H1 (cell line): ENCODE results near the gene TMPO. TPM values are rescaled to one million over a fixed set of nuclear protein-coding genes. Genes with fewer than 3 reads are reported as not detected.

ENCODE experiments used
- ATF3 ChIP-seq: IDR thresholded peaks from 2 replicates; pipeline ENCODE4 v1.6.1; 2011; ENCODE audit warnings: low read depth, mild to moderate bottlenecking, low read length; ENCODE audit not compliant: insufficient read depth
- CBX5 ChIP-seq: fragments of 300-800, 300-1000 bp; sonication (generic); IDR thresholded peaks from 2 replicates; pipeline ENCODE4 v1.7.1; 2016; ENCODE audit warnings: antibody characterized with exemption, low read length, low read depth
- EP300 ChIP-seq, 2 experiments: IDR thresholded peaks; 1 replicate in 1 of 2; 2 replicates in 1 of 2; pipeline ENCODE4 v1.6.1; 2011 to 2012; ENCODE audit warnings: low read depth in 2 of 2, low read length in 2 of 2, mild to moderate bottlenecking in 2 of 2, borderline replicate concordance in 1 of 2, inconsistent platforms in 1 of 2, moderate library complexity in 1 of 2
- HDAC6 ChIP-seq: IDR thresholded peaks from one replicate; pipeline ENCODE4 v1.7.1; 2012; ENCODE audit warnings: low read depth, mild to moderate bottlenecking, inconsistent platforms, low read length, moderate library complexity
- JUND ChIP-seq: IDR thresholded peaks from 2 replicates; pipeline ENCODE4 v1.6.1; 2011; ENCODE audit warnings: mild to moderate bottlenecking, improper control_type of control experiment, low read length
- KDM4A ChIP-seq: IDR thresholded peaks from one replicate; pipeline ENCODE4 v1.7.1; 2012; ENCODE audit warnings: low read depth, mild to moderate bottlenecking, moderate library complexity, low read length, inconsistent platforms; ENCODE audit not compliant: severe bottlenecking
- MAFK ChIP-seq: IDR thresholded peaks from 2 replicates; pipeline ENCODE4 v1.6.1; 2012; ENCODE audit warnings: low read depth, mild to moderate bottlenecking, improper control_type of control experiment, low read length
- NANOG ChIP-seq: IDR thresholded peaks from 2 replicates; pipeline ENCODE4 v1.6.1; 2011; ENCODE audit warnings: low read length, low read depth, mild to moderate bottlenecking, inconsistent platforms; ENCODE audit not compliant: insufficient read depth, poor library complexity, severe bottlenecking
- PHF8 ChIP-seq: fragments of 200-600 bp; sonication (generic); conservative IDR thresholded peaks from 2 replicates; pipeline ENCODE4 v1.7.1; 2012; ENCODE audit warnings: low read depth, mild to moderate bottlenecking, inconsistent platforms, low read length, moderate library complexity
- POLR2A ChIP-seq, 2 experiments: IDR thresholded peaks; 1 replicate in 1 of 2; 2 replicates in 1 of 2; pipeline ENCODE4 v1.6.1; 2011; ENCODE audit warnings: low read depth in 2 of 2, low read length in 2 of 2, mild to moderate bottlenecking in 2 of 2; ENCODE audit errors: control extremely low read depth in 1 of 2
- RBBP5 ChIP-seq: IDR thresholded peaks from 2 replicates; pipeline ENCODE4 v1.7.1; 2012; ENCODE audit warnings: low read depth, mild to moderate bottlenecking, inconsistent platforms, low read length, moderate library complexity, borderline replicate concordance
- RFX5 ChIP-seq: IDR thresholded peaks from 2 replicates; pipeline ENCODE4 v1.6.1; 2011; ENCODE audit warnings: low read depth, low read length, improper control_type of control experiment, borderline replicate concordance
- SP4 ChIP-seq: IDR thresholded peaks from 2 replicates; pipeline ENCODE4 v1.6.1; 2012; ENCODE audit warnings: low read length, inconsistent platforms
- SRF ChIP-seq: IDR thresholded peaks from 2 replicates; pipeline ENCODE4 v1.6.1; 2011; ENCODE audit warnings: mild to moderate bottlenecking, low read depth, low read length, moderate library complexity
- SUZ12 ChIP-seq: fragments of 200-600 bp; sonication (generic); IDR thresholded peaks from 2 replicates; pipeline ENCODE4 v1.6.1; 2012; ENCODE audit warnings: mild to moderate bottlenecking, inconsistent platforms, low read length, moderate library complexity, mixed read lengths
- TEAD4 ChIP-seq: IDR thresholded peaks from 2 replicates; pipeline ENCODE4 v1.6.1; 2012; ENCODE audit warnings: low read depth, low read length, inconsistent platforms, mixed read lengths
- YY1 ChIP-seq: IDR thresholded peaks from 2 replicates; pipeline ENCODE4 v1.6.1; 2011; ENCODE audit warnings: low read depth, mild to moderate bottlenecking, low read length
- ZNF274 ChIP-seq: IDR thresholded peaks from 2 replicates; pipeline ENCODE4 v1.7.0; 2012; ENCODE audit warnings: low read length, borderline replicate concordance; ENCODE audit errors: extremely low read depth
- polyA plus RNA-seq, 7 experiments: library from polyadenylated mRNA; depleted of rRNA in 3 of 7; stranded (reverse) in 5 of 7; unstranded in 2 of 7; fragments of >200 nt in 5 of 7; fragments of 200-250 nt in 2 of 7; gene quantifications; 1 replicate in 5 of 7; 2 replicates in 1 of 7; 4 replicates in 1 of 7; pipeline versions ENCODE4 v1.2.1 to v1.2.3, GENCODE V29; 2011 to 2013; ENCODE audit warnings: missing spikeins in 2 of 7, mixed read lengths in 2 of 7
- total RNA-seq: library from RNA; stranded (reverse); fragmentation: NEBNext Ultra II Directional; extraction: Animal tissue kit (Norgen Biotek cat#: 25700); gene quantifications from 2 replicates; pipeline ENCODE4 v1.2.1, GENCODE V29; 2021
- TF ChIP-seq, protein P1 (sequence below), 3 experiments: IDR thresholded peaks; 1 replicate in 2 of 3; 2 replicates in 1 of 3; pipeline versions ENCODE4 v1.5.1 to v1.6.1; 2011; ENCODE audit warnings: low read length in 3 of 3, mild to moderate bottlenecking in 3 of 3, inconsistent platforms in 2 of 3, low read depth in 1 of 3, moderate library complexity in 1 of 3; ENCODE audit not compliant: insufficient read depth in 1 of 3; ENCODE audit errors: control extremely low read depth in 1 of 3

TMPO gene
- total and polyA plus RNA-seq, 2 of the 8 experiments (the other 6 are each of a cell fraction or from before 2014, with no cell fraction given), result 43.9 to 195 TPM

- TF ChIP-seq SP4, result 0 out of 2 replicates have a peak, but pooled peaks have one; percentile 27
- peak; percentile 90 for TF ChIP-seq YY1
- peak; percentile 96 for TF ChIP-seq TEAD4
- no peak for TF ChIP-seq MAFK
- TF ChIP-seq RFX5, result no peak
- peak; percentile 63 for TF ChIP-seq JUND
- TF ChIP-seq ATF3, result no peak
- no peak for TF ChIP-seq KDM4A
- TF ChIP-seq NANOG, result no peak
- TF ChIP-seq, protein P1, sequence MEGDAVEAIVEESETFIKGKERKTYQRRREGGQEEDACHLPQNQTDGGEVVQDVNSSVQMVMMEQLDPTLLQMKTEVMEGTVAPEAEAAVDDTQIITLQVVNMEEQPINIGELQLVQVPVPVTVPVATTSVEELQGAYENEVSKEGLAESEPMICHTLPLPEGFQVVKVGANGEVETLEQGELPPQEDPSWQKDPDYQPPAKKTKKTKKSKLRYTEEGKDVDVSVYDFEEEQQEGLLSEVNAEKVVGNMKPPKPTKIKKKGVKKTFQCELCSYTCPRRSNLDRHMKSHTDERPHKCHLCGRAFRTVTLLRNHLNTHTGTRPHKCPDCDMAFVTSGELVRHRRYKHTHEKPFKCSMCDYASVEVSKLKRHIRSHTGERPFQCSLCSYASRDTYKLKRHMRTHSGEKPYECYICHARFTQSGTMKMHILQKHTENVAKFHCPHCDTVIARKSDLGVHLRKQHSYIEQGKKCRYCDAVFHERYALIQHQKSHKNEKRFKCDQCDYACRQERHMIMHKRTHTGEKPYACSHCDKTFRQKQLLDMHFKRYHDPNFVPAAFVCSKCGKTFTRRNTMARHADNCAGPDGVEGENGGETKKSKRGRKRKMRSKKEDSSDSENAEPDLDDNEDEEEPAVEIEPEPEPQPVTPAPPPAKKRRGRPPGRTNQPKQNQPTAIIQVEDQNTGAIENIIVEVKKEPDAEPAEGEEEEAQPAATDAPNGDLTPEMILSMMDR (IDR thresholded peaks at IDR 0.05; ENCODE audit: control extremely low read depth in 1 of 3, insufficient read depth in 1 of 3, low read depth in 1 of 3, low read length in 3 of 3), result peak; percentile 71 to 96 (median 81)
- TF ChIP-seq CBX5, result no peak
- TF ChIP-seq POLR2A (IDR thresholded peaks at IDR 0.05; ENCODE audit: control extremely low read depth in 1 of 2, low read depth in 2 of 2, low read length in 2 of 2), result peak in 1 of 2 experiments; percentile 61; a peak in 2 of 3 replicates
- TF ChIP-seq PHF8, result no peak
- peak in 1 of 2 experiments; percentile 76; a peak in 1 of 3 replicates for TF ChIP-seq EP300 (IDR thresholded peaks at IDR 0.05; ENCODE audit: borderline replicate concordance in 1 of 2, low read depth in 2 of 2, low read length in 2 of 2)
- TF ChIP-seq ZNF274, result no peak
- TF ChIP-seq HDAC6, result no peak
- no peak for TF ChIP-seq SRF
- no peak for TF ChIP-seq RBBP5
- no peak for TF ChIP-seq SUZ12
These were observed 24.6 kb upstream of the TMPO start (continued) for GRCh38 chr12:98490501-98491453.
